GM12878 (cell line): ENCODE results near the gene GARIN5A. TPM values are rescaled to one million over a fixed set of nuclear protein-coding genes. Genes with fewer than 3 reads are reported as not detected.

ENCODE experiments used
- ATF3 ChIP-seq: IDR thresholded peaks from 2 replicates; pipeline ENCODE4 v1.6.1; 2011; ENCODE audit warnings: low read depth, mild to moderate bottlenecking, low read length, moderate library complexity, borderline replicate concordance; ENCODE audit errors: extremely low read depth
- CBX3 ChIP-seq: fragments of 200-600 bp; sonication (generic); IDR thresholded peaks from 2 replicates; pipeline ENCODE4 v1.6.1; 2016; ENCODE audit warnings: low read depth, borderline replicate concordance
- CHD1 ChIP-seq: IDR thresholded peaks from 2 replicates; pipeline ENCODE4 v1.6.1; 2012; ENCODE audit warnings: low read depth, low read length, improper control_type of control experiment
- CREB1 ChIP-seq: IDR thresholded peaks from 2 replicates; pipeline ENCODE4 v1.6.1; 2012; ENCODE audit warnings: low read depth, mild to moderate bottlenecking, inconsistent platforms
- CREM ChIP-seq: IDR thresholded peaks from 2 replicates; pipeline ENCODE4 v1.6.1; 2014; ENCODE audit warnings: antibody characterized with exemption, low read depth
- EED ChIP-seq: sonication (generic); IDR thresholded peaks from 2 replicates; pipeline ENCODE4 v1.6.1; 2016; ENCODE audit warnings: antibody characterized with exemption, low read depth
- EGR1 ChIP-seq, 2 experiments: IDR thresholded peaks; 1 replicate in 1 of 2; 2 replicates in 1 of 2; pipeline ENCODE4 v1.6.1; 2011 to 2012; ENCODE audit warnings: low read depth in 2 of 2, low read length in 2 of 2, borderline replicate concordance in 1 of 2, mild to moderate bottlenecking in 1 of 2, moderate library complexity in 1 of 2
- GATAD2B ChIP-seq: fragments of 450-650 bp; conservative IDR thresholded peaks from 2 replicates; pipeline ENCODE4 v1.6.1; 2017; ENCODE audit warnings: low read depth, mild to moderate bottlenecking, moderate library complexity
- HSF1 ChIP-seq: fragments of 150-350 bp; IDR thresholded peaks from 2 replicates; pipeline ENCODE4 v1.6.1; 2014; ENCODE audit warnings: mild to moderate bottlenecking, low read depth, low read length
- IKZF2 ChIP-seq, 2 experiments: fragments of 450-650 bp; IDR thresholded peaks; 2 replicates each; pipeline ENCODE4 v1.6.1; 2017; ENCODE audit warnings: mild to moderate bottlenecking in 2 of 2, moderate library complexity in 2 of 2
- NR2C1 ChIP-seq: fragments of 450-650 bp; IDR thresholded peaks from 2 replicates; pipeline ENCODE4 v1.6.1; 2017; ENCODE audit warnings: antibody characterized with exemption, mild to moderate bottlenecking, moderate library complexity
- PKNOX1 ChIP-seq: fragments of 450-650 bp; IDR thresholded peaks from 2 replicates; pipeline ENCODE4 v1.6.1; 2016; ENCODE audit warnings: mild to moderate bottlenecking
- RUNX3 ChIP-seq: IDR thresholded peaks from 2 replicates; pipeline ENCODE4 v1.6.1; 2012; ENCODE audit warnings: low read length, inconsistent platforms
- SP1 ChIP-seq: IDR thresholded peaks from one replicate; pipeline ENCODE4 v1.6.1; 2011; ENCODE audit warnings: low read depth, low read length
- SUZ12 ChIP-seq: fragments of 200-600 bp; sonication (generic); IDR thresholded peaks from one replicate; pipeline ENCODE4 v1.6.1; 2018; ENCODE audit warnings: antibody characterized with exemption, mild to moderate bottlenecking; ENCODE audit not compliant: unreplicated experiment
- TCF12 ChIP-seq: IDR thresholded peaks from 2 replicates; pipeline ENCODE4 v1.6.1; 2011; ENCODE audit warnings: low read depth, mild to moderate bottlenecking, low read length
- polyA plus RNA-seq, 11 experiments: library from polyadenylated mRNA; depleted of rRNA in 4 of 11; unstranded in 6 of 11; stranded (reverse) in 5 of 11; fragments of >200 nt; fragmentation: Nextera tagmentation in 4 of 11; fragmentation: Illumina TruSeq in 1 of 11; extraction: Ambion mirVana in 4 of 11; extraction: Trizol in 1 of 11; gene quantifications; 1 replicate in 1 of 11; 2 replicates in 10 of 11; pipeline versions ENCODE4 v1.2.1 to v1.2.3, GENCODE V29; 2011 to 2016; ENCODE audit warnings: inconsistent platforms in 2 of 11, missing spikeins in 2 of 11, low read depth in 1 of 11
- total RNA-seq, 4 experiments: library from RNA; depleted of rRNA in 3 of 4; stranded (reverse); fragments of >200 nt in 3 of 4; fragmentation: Illumina TruSeq in 1 of 4; extraction: Trizol in 1 of 4; gene quantifications; 2 replicates each; pipeline versions ENCODE4 v1.2.1 to v1.2.3, GENCODE V29; 2013 to 2021
- TF ChIP-seq, protein P1 (sequence below): IDR thresholded peaks from 2 replicates; pipeline ENCODE4 v1.6.1; 2011; ENCODE audit warnings: mild to moderate bottlenecking, low read depth, low read length, moderate library complexity; ENCODE audit not compliant: insufficient replicate concordance
- TF ChIP-seq, protein P2 (sequence below): IDR thresholded peaks from 2 replicates; pipeline ENCODE4 v1.6.1; 2012; ENCODE audit warnings: low read depth, low read length, improper control_type of control experiment
- TF ChIP-seq, protein P3 (sequence below): fragments of 450-650 bp; IDR thresholded peaks from 2 replicates; pipeline ENCODE4 v1.6.1; 2018; ENCODE audit warnings: mild to moderate bottlenecking, low read depth, moderate library complexity; ENCODE audit not compliant: partially characterized antibody
- TF ChIP-seq, protein P4 (sequence below): IDR thresholded peaks from 2 replicates; pipeline ENCODE4 v1.6.1; 2011; ENCODE audit warnings: borderline replicate concordance, low read depth, mild to moderate bottlenecking, moderate library complexity, mixed read lengths, low read length; ENCODE audit not compliant: insufficient read depth; ENCODE audit errors: extremely low read length

Gene GARIN5A
- total and polyA plus RNA-seq, 10 of the 15 experiments (the other 5 are each of a cell fraction or from before 2014, with no cell fraction given), result 0.18 to 1.2 (median 0.24) TPM; not detected in 6

DNA sequence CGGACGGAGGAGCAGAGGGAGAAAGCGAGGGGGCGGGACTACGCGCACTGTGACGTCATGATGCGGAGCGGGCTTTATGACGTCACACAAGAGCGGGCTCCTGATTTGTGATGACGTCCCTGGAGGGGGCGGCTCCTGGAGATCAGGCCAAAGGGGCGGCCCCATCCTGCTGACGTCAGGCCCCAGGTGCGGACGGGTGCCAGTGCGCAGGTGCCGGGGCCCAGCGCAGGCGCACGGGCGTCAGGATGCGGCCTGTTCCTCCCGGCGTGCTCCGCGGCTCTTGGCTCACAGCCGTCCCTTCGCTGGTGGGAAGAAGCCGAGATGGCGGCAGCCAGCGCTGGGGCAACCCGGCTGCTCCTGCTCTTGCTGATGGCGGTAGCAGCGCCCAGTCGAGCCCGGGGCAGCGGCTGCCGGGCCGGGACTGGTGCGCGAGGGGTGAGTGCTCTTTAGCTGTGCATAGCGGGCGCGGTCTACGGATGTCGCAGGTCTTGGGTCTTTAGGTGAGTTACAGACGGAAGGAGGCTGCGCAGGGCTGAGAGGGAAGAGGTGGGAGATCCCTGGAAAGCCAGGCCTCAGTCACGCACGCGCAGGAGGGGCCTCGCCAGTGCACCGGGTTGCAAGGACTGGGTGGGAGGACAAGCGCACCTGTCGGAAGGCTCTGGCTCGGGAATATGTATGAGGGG is at the start of gene GARIN5A, which contains the start of gene EMC10 (continued):
- no peak for TF ChIP-seq HSF1
- TF ChIP-seq, protein P1, sequence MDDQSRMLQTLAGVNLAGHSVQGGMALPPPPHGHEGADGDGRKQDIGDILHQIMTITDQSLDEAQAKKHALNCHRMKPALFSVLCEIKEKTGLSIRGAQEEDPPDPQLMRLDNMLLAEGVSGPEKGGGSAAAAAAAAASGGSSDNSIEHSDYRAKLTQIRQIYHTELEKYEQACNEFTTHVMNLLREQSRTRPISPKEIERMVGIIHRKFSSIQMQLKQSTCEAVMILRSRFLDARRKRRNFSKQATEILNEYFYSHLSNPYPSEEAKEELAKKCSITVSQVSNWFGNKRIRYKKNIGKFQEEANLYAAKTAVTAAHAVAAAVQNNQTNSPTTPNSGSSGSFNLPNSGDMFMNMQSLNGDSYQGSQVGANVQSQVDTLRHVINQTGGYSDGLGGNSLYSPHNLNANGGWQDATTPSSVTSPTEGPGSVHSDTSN, result no peak
- no peak for TF ChIP-seq CBX3
- TF ChIP-seq PKNOX1, result peak; percentile 54; the same call in 1 of the 2 replicates
- TF ChIP-seq SP1, result peak; percentile 79
- TF ChIP-seq TCF12, result peak; percentile 75
- peak; percentile 100 for TF ChIP-seq CREM
- TF ChIP-seq, protein P2, sequence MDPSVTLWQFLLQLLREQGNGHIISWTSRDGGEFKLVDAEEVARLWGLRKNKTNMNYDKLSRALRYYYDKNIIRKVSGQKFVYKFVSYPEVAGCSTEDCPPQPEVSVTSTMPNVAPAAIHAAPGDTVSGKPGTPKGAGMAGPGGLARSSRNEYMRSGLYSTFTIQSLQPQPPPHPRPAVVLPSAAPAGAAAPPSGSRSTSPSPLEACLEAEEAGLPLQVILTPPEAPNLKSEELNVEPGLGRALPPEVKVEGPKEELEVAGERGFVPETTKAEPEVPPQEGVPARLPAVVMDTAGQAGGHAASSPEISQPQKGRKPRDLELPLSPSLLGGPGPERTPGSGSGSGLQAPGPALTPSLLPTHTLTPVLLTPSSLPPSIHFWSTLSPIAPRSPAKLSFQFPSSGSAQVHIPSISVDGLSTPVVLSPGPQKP, result no peak
- 0 out of 2 replicates have a peak, but pooled peaks have one; percentile 13 for TF ChIP-seq EED
- no peak for TF ChIP-seq NR2C1
- peak; percentile 82; the same call in 1 of the 2 replicates for TF ChIP-seq GATAD2B
- TF ChIP-seq, protein P3, sequence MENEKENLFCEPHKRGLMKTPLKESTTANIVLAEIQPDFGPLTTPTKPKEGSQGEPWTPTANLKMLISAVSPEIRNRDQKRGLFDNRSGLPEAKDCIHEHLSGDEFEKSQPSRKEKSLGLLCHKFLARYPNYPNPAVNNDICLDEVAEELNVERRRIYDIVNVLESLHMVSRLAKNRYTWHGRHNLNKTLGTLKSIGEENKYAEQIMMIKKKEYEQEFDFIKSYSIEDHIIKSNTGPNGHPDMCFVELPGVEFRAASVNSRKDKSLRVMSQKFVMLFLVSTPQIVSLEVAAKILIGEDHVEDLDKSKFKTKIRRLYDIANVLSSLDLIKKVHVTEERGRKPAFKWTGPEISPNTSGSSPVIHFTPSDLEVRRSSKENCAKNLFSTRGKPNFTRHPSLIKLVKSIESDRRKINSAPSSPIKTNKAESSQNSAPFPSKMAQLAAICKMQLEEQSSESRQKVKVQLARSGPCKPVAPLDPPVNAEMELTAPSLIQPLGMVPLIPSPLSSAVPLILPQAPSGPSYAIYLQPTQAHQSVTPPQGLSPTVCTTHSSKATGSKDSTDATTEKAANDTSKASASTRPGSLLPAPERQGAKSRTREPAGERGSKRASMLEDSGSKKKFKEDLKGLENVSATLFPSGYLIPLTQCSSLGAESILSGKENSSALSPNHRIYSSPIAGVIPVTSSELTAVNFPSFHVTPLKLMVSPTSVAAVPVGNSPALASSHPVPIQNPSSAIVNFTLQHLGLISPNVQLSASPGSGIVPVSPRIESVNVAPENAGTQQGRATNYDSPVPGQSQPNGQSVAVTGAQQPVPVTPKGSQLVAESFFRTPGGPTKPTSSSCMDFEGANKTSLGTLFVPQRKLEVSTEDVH, result peak; percentile 56
- TF ChIP-seq, protein P4, sequence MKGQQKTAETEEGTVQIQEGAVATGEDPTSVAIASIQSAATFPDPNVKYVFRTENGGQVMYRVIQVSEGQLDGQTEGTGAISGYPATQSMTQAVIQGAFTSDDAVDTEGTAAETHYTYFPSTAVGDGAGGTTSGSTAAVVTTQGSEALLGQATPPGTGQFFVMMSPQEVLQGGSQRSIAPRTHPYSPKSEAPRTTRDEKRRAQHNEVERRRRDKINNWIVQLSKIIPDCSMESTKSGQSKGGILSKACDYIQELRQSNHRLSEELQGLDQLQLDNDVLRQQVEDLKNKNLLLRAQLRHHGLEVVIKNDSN, result peak; percentile 18
- peak; percentile 100 for TF ChIP-seq CREB1
- TF ChIP-seq CHD1, result no peak
- no peak for TF ChIP-seq RUNX3
- no peak for TF ChIP-seq ATF3
- peak in 1 of 2 experiments; percentile 44; a peak in 1 of 3 replicates for TF ChIP-seq EGR1 (IDR thresholded peaks at IDR 0.05; ENCODE audit: borderline replicate concordance in 1 of 2, low read depth in 2 of 2, low read length in 2 of 2)
- TF ChIP-seq IKZF2 (IDR thresholded peaks at IDR 0.05), result peak; percentile 31 to 40; a peak in 2 of 4 replicates
- TF ChIP-seq SUZ12, result no peak
